ENCODE measurements around the gene MYO3B.
"Not testable (repeated sequence)": the region's sequence is repeated elsewhere in the genome, so short reads cannot be mapped to it uniquely, and the experiment has no call there.

MYO3B gene

DNA sequence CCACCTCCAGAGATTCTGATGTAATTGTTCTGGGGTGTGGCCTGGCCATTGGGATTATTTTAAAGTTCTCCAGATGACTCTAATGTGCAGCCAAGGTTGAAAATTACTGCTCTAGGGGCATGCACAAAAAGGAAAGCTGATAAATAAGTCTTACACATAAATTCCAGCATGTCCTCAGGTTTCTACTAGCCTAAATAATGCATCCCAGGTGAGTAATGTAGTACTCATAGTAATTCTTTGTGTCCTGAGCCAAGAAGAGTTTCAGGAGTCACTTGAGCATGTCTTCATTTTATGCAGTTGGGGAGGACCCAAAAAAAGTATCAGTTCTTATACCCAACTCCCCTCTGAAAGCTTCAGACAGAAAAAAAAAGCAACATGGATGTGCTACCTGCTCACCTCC lies 407.1 kb downstream of the MYO3B start:
- no peak for DNase-seq

- DNase-seq = no peak
These were observed 408.7 kb downstream of the MYO3B start for GRCh38 chr2:170586571-170587095.

GRCh38 chr2:170587117-170587516 lies 409.2 kb downstream of the MYO3B start:
- no peak for DNase-seq

DNA sequence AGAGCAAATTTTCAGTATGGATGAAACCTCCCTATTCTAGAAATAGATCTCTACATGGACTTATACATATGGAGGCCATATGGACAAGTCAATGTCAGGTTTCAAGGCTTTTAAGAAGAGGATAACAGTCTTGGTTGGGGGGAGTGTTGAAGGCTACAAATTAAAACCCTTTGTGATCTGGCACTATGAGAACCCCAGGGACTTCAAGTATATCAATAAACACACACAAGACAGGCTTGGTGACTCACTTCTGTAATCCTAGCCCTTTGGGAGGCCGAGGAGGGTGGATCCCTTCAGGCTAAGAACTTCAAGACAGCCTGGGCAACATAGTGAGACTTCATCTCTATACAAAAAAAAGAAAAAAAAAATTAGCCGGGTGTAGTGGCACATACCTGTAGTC lies 410.0 kb downstream of the MYO3B start:
- no peak for DNase-seq

GRCh38 chr2:170588729-170589128 lies 410.8 kb downstream of the MYO3B start:
- no peak for DNase-seq

GRCh38 chr2:170596576-170596975 lies 418.6 kb downstream of the MYO3B start:
- DNase-seq = no peak

DNA sequence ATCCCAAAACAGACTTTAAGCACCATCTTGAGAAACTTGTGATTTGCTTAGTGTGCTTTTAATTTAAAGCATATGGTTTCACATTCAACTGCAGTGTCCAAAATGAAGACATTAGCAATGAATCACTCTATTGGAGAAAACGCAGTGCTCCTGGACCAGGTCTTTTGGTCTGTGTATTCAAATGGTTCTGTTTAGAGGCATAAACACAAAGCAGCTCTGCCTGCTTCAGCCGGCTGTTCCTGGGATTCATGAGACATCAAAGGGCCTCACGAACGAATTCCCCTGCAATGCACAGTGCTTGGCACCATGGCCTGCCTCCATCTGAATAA lies 420.1 kb downstream of the MYO3B start:
- DNase-seq = no peak

DNA sequence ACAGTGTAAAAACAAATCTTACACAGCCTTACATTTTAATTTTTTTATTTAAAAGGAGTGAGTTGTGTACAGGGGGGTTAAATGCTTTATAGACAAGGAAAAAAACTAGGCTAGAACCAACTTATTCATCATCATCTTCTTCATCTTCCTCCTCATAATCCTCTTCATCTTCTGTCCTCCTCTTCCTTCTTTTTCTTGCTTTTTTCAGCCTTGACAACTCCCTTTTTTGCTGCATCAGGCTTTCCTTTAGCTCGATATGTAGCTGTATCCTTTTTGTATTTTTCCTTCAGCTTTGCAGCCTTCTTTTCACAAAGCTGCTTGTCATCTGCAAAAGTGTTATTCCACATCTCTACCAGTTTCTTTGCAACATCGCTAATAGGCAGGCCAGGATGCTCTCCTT lies 423.5 kb downstream of the MYO3B start:
- DNase-seq = no peak

GRCh38 chr2:170605862-170606261 lies 427.9 kb downstream of the MYO3B start:
- no peak for DNase-seq

DNA sequence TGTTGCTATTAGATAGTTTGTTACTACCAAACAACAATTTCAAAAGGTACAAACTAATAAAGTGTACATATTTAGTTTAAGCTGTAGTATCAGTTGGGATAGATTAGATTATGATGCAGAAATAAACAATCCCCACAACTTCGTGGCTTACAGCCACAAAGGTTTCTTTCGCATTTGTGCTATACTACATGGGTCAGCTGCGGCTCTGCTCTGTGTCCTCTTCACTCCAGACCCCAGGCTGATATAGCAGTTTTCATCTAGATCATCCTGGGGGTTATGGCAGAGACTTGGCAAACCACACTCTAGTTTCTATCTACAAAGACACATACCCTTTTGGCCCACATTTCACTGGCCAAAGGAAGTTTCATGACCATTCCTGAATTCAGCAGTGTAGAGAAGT lies 429.2 kb downstream of the MYO3B start:
- no peak for DNase-seq

GRCh38 chr2:170610615-170611014 lies 432.7 kb downstream of the MYO3B start:
- DNase-seq = no peak

GRCh38 chr2:170618948-170619347 lies 441.0 kb downstream of the MYO3B start:
- DNase-seq = not testable (repeated sequence)

GRCh38 chr2:170635094-170635493 lies 457.1 kb downstream of the MYO3B start:
- DNase-seq = not testable (repeated sequence)

DNA sequence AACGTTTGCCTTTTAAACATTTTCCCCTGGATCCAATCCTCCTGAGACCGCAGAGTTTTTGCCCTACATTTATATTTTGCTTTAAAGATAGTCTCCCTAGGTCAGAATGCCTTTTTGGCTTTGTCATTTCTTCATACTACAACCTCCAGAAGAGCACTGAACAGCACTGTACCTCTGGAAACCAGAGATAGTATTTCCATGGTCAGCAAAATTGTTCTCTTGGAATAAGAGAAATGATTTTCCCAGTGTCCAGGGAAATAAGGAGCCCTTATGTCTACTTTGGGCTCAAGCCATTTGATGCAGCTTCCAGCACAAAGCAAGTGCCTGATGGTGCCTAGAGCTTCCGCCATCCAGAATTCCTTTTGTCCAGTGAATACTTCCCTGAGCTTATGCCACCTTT lies 461.7 kb downstream of the MYO3B start:
- no peak for DNase-seq

GRCh38 chr2:170641961-170642360 lies 464.0 kb downstream of the MYO3B start:
- DNase-seq = no peak

DNA sequence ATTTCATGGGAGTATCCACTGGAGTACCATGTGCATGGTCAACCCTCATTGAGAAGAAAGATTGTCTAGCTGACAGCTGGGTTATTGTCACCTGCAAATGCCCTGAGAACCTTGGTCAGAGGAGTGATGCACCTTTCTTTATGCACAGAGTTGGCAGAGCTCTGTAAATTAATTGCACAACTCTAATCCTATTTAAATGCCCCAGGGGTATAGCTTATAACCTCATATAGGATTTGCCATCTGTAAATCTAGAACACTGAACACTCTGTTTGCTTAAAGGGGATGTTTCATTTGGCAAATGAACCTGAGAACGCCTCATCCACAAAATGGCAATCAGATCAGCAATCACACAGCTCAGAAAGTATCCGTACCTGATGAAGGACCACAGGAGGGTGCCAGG lies 465.4 kb downstream of the MYO3B start:
- DNase-seq = no peak

- no peak for DNase-seq
These were observed 469.9 kb downstream of the MYO3B start for GRCh38 chr2:170647741-170648436.

DNA sequence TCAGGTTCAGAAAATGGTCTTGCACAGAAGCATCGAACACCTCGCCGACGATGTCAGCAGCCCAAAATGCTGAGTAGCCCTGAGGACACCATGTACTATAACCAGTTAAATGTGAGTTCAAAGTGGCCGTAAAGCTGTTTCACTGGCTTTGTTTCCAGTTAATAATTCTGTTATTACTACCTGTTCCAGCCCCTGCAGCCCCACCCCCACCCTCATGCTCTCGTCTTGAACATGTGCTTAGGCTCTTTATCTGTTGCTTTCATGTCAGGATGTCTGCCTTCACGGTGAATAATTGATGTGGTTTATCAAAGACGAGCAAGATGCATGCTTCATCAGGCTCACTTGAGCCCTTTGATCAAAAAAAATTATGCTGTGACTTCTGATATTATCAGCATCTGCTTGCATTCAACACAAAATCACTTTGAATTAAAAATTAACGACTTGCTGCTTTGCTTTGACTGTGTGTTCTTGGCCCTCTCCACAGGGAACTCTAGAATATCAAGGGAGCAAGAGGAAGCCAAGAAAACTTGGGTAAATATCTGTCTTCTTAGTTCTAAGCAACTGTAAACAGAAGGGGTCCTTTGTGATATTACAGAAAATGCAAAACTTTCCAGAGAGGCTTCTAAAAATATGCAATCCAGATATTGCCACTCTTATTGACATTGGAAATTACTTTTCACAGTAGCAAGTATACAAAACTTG lies 473.8 kb downstream of the MYO3B start:
- DNase-seq = peak; percentile 56 to 79

GRCh38 chr2:170652637-170653417 lies 474.9 kb downstream of the MYO3B start:
- no peak for DNase-seq

DNA sequence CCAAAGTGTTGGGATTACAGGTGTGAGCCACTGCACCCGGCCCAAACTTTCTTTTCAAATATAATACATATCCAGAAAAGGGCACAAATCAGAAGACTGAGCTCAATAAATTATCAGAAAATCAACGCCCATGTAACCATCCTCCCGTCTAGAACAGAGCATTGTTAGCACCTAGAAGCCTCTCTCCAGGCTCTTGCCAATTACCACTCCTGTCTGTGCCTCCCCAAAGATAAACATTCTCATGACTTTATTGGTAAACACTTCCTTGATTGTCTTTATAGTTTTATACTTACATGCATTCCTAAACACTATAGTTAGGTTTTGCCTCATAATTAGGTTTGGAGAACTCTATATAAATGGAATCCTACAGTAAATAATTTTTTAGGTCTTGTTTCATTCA lies 478.7 kb downstream of the MYO3B start:
- no peak for DNase-seq

GRCh38 chr2:170660409-170660808 lies 482.5 kb downstream of the MYO3B start:
- no peak for DNase-seq

DNA sequence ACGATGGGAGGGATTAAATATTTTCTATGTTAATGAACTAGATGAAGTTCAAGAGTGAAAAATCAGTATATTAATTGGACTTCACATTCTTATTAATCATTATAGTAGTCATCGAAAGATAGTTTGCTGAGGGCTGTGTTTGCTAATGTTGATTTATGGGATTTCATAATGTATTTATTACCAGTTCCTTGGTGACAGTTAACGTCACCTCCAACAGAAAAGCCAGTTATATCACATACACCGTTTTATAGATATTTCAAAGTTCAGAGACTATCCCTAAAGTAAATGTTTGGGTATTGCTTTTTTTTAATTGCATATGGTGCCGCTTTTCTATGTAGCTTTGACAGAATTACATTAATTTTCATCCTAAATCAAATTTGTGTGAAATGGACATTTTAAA lies 487.8 kb downstream of the MYO3B start:
- DNase-seq = no peak

DNA sequence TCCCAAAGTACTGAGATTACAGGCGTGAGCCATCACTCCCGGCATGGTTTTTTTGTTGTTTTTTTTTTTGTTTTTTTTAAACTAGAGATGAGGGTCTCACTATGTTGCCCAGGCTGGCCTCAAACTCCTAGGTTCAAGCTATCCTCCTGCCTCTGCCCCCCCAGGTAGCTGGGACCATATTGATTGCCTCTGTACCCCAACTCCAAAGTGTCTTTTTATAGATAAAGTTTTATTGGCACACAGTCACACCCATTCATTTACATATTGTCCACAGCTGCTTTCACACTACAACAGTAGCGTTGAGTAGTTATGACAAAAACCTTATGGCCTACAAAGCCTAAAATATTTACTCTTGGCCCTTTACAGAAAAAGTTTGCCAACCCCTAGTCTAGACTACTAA lies 492.0 kb downstream of the MYO3B start:
- DNase-seq = no peak

DNA sequence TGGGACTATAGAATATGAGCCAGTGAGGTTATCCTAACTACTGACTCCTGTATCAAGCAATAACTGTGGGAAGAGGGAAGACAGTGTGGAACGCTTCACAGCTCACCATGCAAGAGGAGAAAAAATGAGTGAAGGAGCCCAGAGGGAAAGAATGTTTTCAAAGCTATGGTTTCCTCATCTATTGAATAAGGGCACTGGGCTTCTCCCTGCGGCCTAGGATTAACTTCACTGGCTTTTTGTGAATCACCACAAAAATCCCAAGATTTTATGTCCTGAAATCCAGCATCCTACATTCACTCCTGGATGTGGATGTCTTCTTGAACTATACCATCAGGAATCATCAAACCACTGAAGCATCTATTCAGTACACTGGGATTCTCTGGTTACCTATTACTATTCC lies 492.7 kb downstream of the MYO3B start:
- DNase-seq = no peak
